Mesenchymal stem cell (in vitro differentiated cells and primary cell): ENCODE measurements around the gene OTUD6A. TPM values are rescaled to one million over a fixed set of nuclear protein-coding genes. Genes with fewer than 3 reads are reported as not detected.

ENCODE experiments used
- DNase-seq: peaks from one replicate; pipeline ENCODE4 v3.0.0-alpha.2; 2013
- H2AFZ ChIP-seq: one replicate; pipeline ENCODE4 v1.6.1; 2013; ENCODE audit warnings: low read depth, mild to moderate bottlenecking, control low read depth, inconsistent platforms, low read length, moderate library complexity
- H2AK5ac ChIP-seq: 2 replicates; pipeline ENCODE4 v1.6.1; 2013; ENCODE audit warnings: low read length, moderate library complexity, mild to moderate bottlenecking, inconsistent platforms; ENCODE audit not compliant: severe bottlenecking
- H2BK120ac ChIP-seq: one replicate; pipeline ENCODE4 v1.6.1; 2013; ENCODE audit warnings: low read depth, mild to moderate bottlenecking, inconsistent platforms, low read length, moderate library complexity
- H2BK12ac ChIP-seq, 2 experiments: one replicate each; pipeline ENCODE4 v1.6.1; 2013; ENCODE audit warnings: inconsistent platforms in 2 of 2, low read length in 2 of 2, mild to moderate bottlenecking in 2 of 2, moderate library complexity in 2 of 2, control low read depth in 1 of 2
- H2BK15ac ChIP-seq: one replicate; pipeline ENCODE4 v1.6.1; 2013; ENCODE audit warnings: mild to moderate bottlenecking, low read depth, inconsistent platforms; ENCODE audit not compliant: poor library complexity, severe bottlenecking
- H2BK5ac ChIP-seq: 2 replicates; pipeline ENCODE4 v1.6.1; 2013; ENCODE audit warnings: low read depth, mild to moderate bottlenecking, low read length, control low read depth, inconsistent platforms; ENCODE audit not compliant: poor library complexity, severe bottlenecking
- H3K14ac ChIP-seq, 2 experiments: one replicate each; pipeline ENCODE4 v1.6.1; 2013; ENCODE audit warnings: inconsistent platforms in 2 of 2, low read length in 2 of 2, control low read depth in 1 of 2, mild to moderate bottlenecking in 1 of 2, moderate library complexity in 1 of 2
- H3K18ac ChIP-seq, 2 experiments: one replicate each; pipeline ENCODE4 v1.6.1; 2013; ENCODE audit warnings: inconsistent platforms in 2 of 2, low read length in 2 of 2, control low read depth in 1 of 2, low read depth in 1 of 2, mild to moderate bottlenecking in 1 of 2
- H3K23ac ChIP-seq, 2 experiments: one replicate each; pipeline ENCODE4 v1.6.1; 2013; ENCODE audit warnings: inconsistent platforms in 2 of 2, low read length in 2 of 2, mild to moderate bottlenecking in 2 of 2, moderate library complexity in 2 of 2, control low read depth in 1 of 2
- H3K27ac ChIP-seq: 2 replicates; pipeline ENCODE4 v1.5.1; 2013; ENCODE audit warnings: mild to moderate bottlenecking, moderate library complexity, low read length, control low read depth, inconsistent platforms; ENCODE audit not compliant: poor library complexity, severe bottlenecking
- H3K27me3 ChIP-seq, 2 experiments: 2 replicates each; pipeline versions ENCODE4 v1.6.1 to v1.7.0; 2013; ENCODE audit warnings: low read length in 2 of 2, mild to moderate bottlenecking in 2 of 2, moderate library complexity in 2 of 2, control low read depth in 1 of 2, inconsistent platforms in 1 of 2; ENCODE audit not compliant: control insufficient read depth in 1 of 2, insufficient read depth in 1 of 2
- H3K36me3 ChIP-seq, 2 experiments: 2 replicates each; pipeline versions ENCODE4 v1.6.1 to v1.7.0; 2013; ENCODE audit warnings: low read length in 2 of 2, control low read depth in 1 of 2, inconsistent platforms in 1 of 2, low read depth in 1 of 2, mild to moderate bottlenecking in 1 of 2; ENCODE audit not compliant: insufficient read depth in 2 of 2, control insufficient read depth in 1 of 2
- H3K4ac ChIP-seq, 2 experiments: one replicate each; pipeline ENCODE4 v1.6.1; 2013; ENCODE audit warnings: inconsistent platforms in 2 of 2, low read length in 2 of 2, mild to moderate bottlenecking in 2 of 2, moderate library complexity in 2 of 2, control low read depth in 1 of 2, low read depth in 1 of 2
- H3K4me1 ChIP-seq: 2 replicates; pipeline ENCODE4 v1.6.1; 2013; ENCODE audit warnings: low read depth, low read length, control low read depth; ENCODE audit not compliant: control insufficient read depth, insufficient read depth
- H3K4me2 ChIP-seq: 2 replicates; pipeline ENCODE4 v1.6.1; 2013; ENCODE audit warnings: low read length, mild to moderate bottlenecking, inconsistent platforms; ENCODE audit not compliant: poor library complexity, severe bottlenecking
- H3K4me3 ChIP-seq, 2 experiments: 2 replicates each; pipeline versions ENCODE4 v1.5.1 to v1.7.0; 2013; ENCODE audit warnings: low read length in 2 of 2, mild to moderate bottlenecking in 2 of 2, control low read depth in 1 of 2, low read depth in 1 of 2; ENCODE audit not compliant: insufficient read depth in 1 of 2
- H3K79me1 ChIP-seq: replicated peaks from 2 replicates; pipeline ENCODE4 v1.6.1; 2013; ENCODE audit warnings: mild to moderate bottlenecking, control low read depth, low read length, inconsistent platforms; ENCODE audit not compliant: poor library complexity, severe bottlenecking
- H3K9ac ChIP-seq: 2 replicates; pipeline ENCODE4 v1.7.0; 2013; ENCODE audit warnings: mild to moderate bottlenecking, low read length, moderate library complexity
- H3K9me3 ChIP-seq: 2 replicates; pipeline ENCODE4 v1.7.0; 2013; ENCODE audit warnings: mild to moderate bottlenecking, low read length; ENCODE audit not compliant: control insufficient read depth
- H4K8ac ChIP-seq: one replicate; pipeline ENCODE4 v1.6.1; 2013; ENCODE audit warnings: inconsistent platforms, mild to moderate bottlenecking, low read length, moderate library complexity
- H4K91ac ChIP-seq: one replicate; pipeline ENCODE4 v1.6.1; 2013; ENCODE audit warnings: mild to moderate bottlenecking, low read length, inconsistent platforms
- WGBS: methylation state at CpG from one replicate; pipeline ENCODE4 v1.1.7; 2013; ENCODE audit warnings: mixed read lengths; 5-methylcytosine and 5-hydroxymethylcytosine counted together
- polyA plus RNA-seq, 2 experiments: library from polyadenylated mRNA; stranded (reverse); fragments of 200-250 nt; gene quantifications; one replicate each; pipeline ENCODE4 v1.2.3, GENCODE V29; 2013

Gene OTUD6A, protein sequence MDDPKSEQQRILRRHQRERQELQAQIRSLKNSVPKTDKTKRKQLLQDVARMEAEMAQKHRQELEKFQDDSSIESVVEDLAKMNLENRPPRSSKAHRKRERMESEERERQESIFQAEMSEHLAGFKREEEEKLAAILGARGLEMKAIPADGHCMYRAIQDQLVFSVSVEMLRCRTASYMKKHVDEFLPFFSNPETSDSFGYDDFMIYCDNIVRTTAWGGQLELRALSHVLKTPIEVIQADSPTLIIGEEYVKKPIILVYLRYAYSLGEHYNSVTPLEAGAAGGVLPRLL
- not detected for polyA plus RNA-seq (2013, experiment 1 of 2)
- not detected for polyA plus RNA-seq (2013, experiment 2 of 2)

GRCh38 chrX:70062076-70062475 is at the start of gene OTUD6A:
OTUD6A (plus strand) TSS chrX:70062457; CDS start chrX:70062525, 68 bp downstream.
- 81% methylated on average over 14 of the region's 14 CpGs for WGBS
- Histone ChIP-seq H2BK12ac (no peak within 1 kb of the TSS), H3K4me1 (no peaks in the 10 kb centered on the region)

DNA sequence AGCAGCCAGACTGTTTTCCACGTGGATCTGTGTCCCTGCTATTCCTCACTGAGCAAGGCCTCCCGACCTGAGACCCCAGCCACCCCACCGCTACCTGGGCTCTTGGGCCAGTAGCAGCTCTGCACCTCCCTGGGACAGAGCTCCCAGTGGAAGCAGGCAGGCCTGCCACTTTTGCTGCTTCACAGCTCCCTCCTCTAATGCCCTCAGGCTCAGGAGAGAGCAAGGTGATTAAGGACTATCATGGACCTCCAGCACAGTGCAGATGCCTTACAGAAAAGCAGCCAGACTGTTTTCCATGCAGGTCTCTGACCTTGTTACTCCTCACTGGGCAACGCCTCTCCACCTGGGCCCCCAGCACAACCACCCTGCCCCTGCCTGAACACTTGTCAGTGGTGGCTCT is 49.5 kb upstream of the OTUD6A start:
- WGBS: 64% methylated on average over 4 of the region's 4 CpGs
- no peaks in the 10 kb centered on the region for H3K36me3 ChIP-seq
- no peak overlapping the region for H2BK15ac ChIP-seq

More at GRCh38 chrX:70062076-70062475, at the start of gene OTUD6A:
- Histone ChIP-seq H3K18ac (no peak within 1 kb of the TSS), H3K23ac (no peak within 1 kb of the TSS), H2AK5ac (no peak within 1 kb of the TSS), H3K9ac (no peak within 1 kb of the TSS), H3K4me2 (no peak within 1 kb of the TSS), H2AFZ (no peak within 1 kb of the TSS), H2BK5ac (no peak within 1 kb of the TSS), H3K14ac (no peak within 1 kb of the TSS), H3K9me3 (no peaks in the 10 kb centered on the region), H3K79me1 (no peaks in the 10 kb centered on the region), H2BK15ac (no peak within 1 kb of the TSS), H4K91ac (no peak within 1 kb of the TSS), H3K4me3 (no peak within 1 kb of the TSS), H2BK120ac (no peak within 1 kb of the TSS), H4K8ac (no peak within 1 kb of the TSS), H3K36me3 (no peaks in the 10 kb centered on the region), H3K27me3 (peaks cover 0 to 38% of the 10 kb centered on the region in 2 experiments), H3K4ac (no peak within 1 kb of the TSS), H3K27ac (no peak within 1 kb of the TSS)
- DNase-seq: no peak

GRCh38 chrX:70013466-70014381 is 48.5 kb upstream of the OTUD6A start:
- Histone ChIP-seq H2BK15ac (no peak overlapping the region), H2BK12ac (no peak overlapping the region), H3K9ac (no peak overlapping the region), H3K36me3 (no peaks in the 10 kb centered on the region), H4K91ac (no peak overlapping the region), H3K4me3 (no peak overlapping the region), H2BK120ac (no peak overlapping the region), H2AFZ (no peak overlapping the region), H3K27me3 (peaks cover 0 to 42% of the 10 kb centered on the region in 2 experiments), H3K4ac (no peak overlapping the region), H3K4me2 (no peak overlapping the region), H3K79me1 (no peaks in the 10 kb centered on the region), H2BK5ac (no peak overlapping the region), H2AK5ac (no peak overlapping the region), H3K14ac (no peak overlapping the region), H3K27ac (no peak overlapping the region), H4K8ac (no peak overlapping the region), H3K18ac (peak overlapping the region in 1 of 2 experiments; percentile 12), H3K4me1 (no peaks in the 10 kb centered on the region), H3K23ac (no peak overlapping the region), H3K9me3 (peaks cover 4% of the 10 kb centered on the region)
- WGBS: 79% methylated on average over 5 of the region's 5 CpGs
- DNase-seq: no peak

More for the DNA sequence above, 49.5 kb upstream of the OTUD6A start:
- no peak overlapping the region for H2BK120ac ChIP-seq
- no peak overlapping the region for H2BK12ac ChIP-seq
- DNase-seq: no peak
- no peaks in the 10 kb centered on the region for H3K9me3 ChIP-seq
- no peak overlapping the region for H2AFZ ChIP-seq
- H3K9ac ChIP-seq: no peak overlapping the region
- H3K79me1 ChIP-seq: no peaks in the 10 kb centered on the region
- H3K4me1 ChIP-seq: no peaks in the 10 kb centered on the region
- H3K4me3 ChIP-seq: no peak overlapping the region
- no peak overlapping the region for H3K27ac ChIP-seq
- no peak overlapping the region for H4K91ac ChIP-seq
- H4K8ac ChIP-seq: no peak overlapping the region
- H3K4me2 ChIP-seq: no peak overlapping the region
- no peak overlapping the region for H3K18ac ChIP-seq
- no peak overlapping the region for H3K4ac ChIP-seq
- no peak overlapping the region for H3K14ac ChIP-seq
- H2BK5ac ChIP-seq: no peak overlapping the region
- no peak overlapping the region for H3K23ac ChIP-seq
- peaks cover 0 to 38% of the 10 kb centered on the region in 2 experiments for H3K27me3 ChIP-seq
- H2AK5ac ChIP-seq: no peak overlapping the region

DNA sequence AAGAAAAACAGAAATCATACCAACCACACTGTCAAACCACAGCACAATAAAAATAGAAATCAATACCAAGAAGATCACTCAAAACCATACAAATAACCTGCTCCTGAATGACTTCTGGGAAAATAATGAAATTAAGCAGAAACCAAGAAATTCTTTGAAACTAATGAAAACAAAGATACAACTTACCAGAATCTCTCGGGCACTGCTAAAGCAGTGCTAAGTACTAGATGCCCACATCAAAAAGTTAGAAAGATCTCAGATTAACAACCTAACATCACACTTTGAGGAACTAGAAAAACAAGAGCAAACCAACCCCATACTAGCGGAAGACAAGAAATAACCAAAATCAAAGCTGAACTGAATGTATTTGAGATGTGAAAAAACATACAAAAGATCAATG is 45.7 kb upstream of the OTUD6A start:
- no peak overlapping the region for H2BK12ac ChIP-seq
- H4K91ac ChIP-seq: no peak overlapping the region
- no peak overlapping the region for H3K23ac ChIP-seq
- H2AK5ac ChIP-seq: no peak overlapping the region
- H3K14ac ChIP-seq: no peak overlapping the region
- no peaks in the 10 kb centered on the region for H3K79me1 ChIP-seq
- no peak overlapping the region for H3K4ac ChIP-seq
- no peak overlapping the region for H3K27ac ChIP-seq
- H3K4me3 ChIP-seq: no peak overlapping the region
- H3K18ac ChIP-seq: no peak overlapping the region
- H4K8ac ChIP-seq: no peak overlapping the region
- H2BK120ac ChIP-seq: no peak overlapping the region
- H2BK15ac ChIP-seq: no peak overlapping the region
- no peak overlapping the region for H3K9ac ChIP-seq
- peaks cover 0 to 47% of the 10 kb centered on the region in 2 experiments for H3K27me3 ChIP-seq
- H3K4me1 ChIP-seq: no peaks in the 10 kb centered on the region
- H2BK5ac ChIP-seq: no peak overlapping the region
- H3K36me3 ChIP-seq: no peaks in the 10 kb centered on the region
- no peak overlapping the region for H3K4me2 ChIP-seq
- peaks cover 9% of the 10 kb centered on the region for H3K9me3 ChIP-seq
- DNase-seq: no peak
- no peak overlapping the region for H2AFZ ChIP-seq
- WGBS: no CpG with 5 or more reads among the region's 2 CpGs
